OCI-M1 (cell line): Measurements from ENCODE around the gene HEXA.

Experiments
- DNase-seq: peaks from one replicate; lab custom pipeline; 2025; lab: John Stamatoyannopoulos, UW

Gene HEXA

DNA sequence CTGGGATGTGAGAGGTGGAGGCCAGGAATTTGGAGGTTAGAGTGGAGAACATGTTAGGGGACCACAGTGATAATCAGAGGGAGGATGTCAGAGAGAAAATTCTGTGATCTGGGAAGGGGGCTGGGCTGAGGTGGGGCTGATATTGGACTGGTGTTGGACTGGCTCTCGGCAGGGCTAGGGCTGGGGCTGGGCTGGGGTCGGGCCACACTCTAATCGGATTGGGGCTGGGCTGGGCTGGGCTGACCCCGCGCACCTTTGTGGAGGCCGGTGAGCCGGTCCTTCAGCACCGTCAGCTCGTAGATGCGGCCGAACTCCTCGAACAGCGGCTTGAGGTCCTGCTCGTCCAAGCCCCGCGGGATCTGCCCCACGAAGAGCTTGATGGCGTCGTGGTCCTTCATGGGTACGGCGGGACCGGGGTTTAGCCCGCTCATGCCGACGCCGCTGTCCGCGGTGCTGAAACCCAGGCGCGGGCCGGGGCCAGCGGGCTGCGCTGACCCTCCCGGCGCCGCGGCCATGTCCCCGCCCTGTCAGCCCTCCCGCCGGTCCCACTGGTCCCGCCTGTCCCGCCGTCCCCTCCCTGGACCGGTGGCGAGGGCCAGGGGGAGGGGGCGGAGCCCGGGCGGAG lies 56.3 kb downstream of the HEXA start:
- DNase-seq = peak; percentile 67

DNA sequence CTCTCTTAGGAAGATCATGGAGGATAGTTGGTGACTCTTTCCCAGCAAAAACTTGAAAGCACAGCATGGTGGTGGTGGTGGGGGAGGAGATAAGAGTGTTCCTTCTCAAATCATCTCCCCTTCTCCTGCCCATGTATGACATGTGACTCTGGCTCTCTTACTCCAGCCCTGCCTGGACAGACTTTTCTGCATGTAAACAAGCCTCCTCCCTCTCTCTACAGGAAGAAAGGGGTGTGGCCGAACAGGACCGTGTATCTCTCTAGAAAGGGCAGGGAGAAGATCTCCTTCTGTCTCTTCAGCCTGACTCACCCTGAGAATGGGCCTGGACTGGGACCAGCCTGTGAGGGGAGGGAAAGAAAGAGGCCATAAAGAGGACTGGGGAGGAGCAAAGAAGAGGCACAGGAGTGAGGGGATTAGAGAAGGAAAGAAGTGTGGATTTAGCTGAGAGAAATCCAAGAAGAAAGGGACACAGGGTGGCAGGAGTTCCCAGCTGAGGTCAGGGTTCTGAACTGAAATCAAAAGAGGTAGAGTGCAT lies 57.3 kb downstream of the HEXA start:
- DNase-seq = peak; percentile 57

DNA sequence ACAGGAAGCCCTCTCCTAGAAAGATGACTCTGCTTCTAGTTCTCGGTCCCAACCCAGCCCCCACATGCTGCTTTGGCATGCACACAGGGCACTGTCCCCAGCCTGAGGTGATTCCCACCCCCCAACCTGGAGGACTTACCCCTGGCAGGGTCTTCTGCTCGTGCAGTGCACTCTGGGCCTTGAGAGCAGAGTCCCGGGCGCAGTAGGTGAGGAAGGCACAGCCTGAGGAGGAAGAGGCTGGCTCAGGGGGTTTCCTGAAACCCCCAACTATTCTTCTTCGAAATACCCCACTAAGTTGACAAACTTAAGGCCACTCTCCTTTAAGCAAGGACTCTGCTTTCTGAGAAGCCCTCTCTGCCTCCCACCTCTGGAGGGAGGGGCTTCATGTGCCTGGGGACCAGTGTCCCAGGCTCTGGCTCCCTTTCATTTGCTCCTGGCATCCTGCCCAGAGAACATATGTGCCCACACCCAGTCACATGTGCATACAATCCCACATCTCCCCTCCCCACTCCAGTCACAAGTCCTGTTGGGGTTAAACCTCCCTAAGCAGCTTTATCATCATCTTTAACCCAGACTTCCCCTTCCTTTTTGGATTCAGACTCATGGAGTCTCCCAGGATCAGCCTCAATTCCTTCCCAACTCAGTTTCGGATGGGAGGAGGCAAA lies 60.0 kb downstream of the HEXA start:
- peak; percentile 76 for DNase-seq

DNA sequence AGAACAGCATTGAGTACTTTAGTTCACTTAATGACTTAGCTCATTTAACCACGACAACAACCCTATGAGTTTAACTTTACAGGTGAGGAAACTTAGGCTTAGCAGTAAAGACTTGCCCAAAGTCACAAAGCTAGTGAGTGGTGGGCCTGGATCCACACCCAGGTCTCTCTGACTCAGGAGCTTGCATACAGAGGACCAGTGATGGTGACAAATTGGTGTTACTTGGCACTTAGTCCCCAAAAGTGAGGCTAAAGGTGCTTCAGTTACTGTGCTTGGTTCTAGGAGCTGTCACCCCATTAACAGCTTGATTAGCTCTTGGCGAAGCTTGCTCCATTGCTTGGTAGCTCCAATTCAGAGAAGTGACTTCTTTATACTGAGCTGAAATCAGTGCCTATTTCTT lies 61.9 kb downstream of the HEXA start:
- no peak for DNase-seq

DNA sequence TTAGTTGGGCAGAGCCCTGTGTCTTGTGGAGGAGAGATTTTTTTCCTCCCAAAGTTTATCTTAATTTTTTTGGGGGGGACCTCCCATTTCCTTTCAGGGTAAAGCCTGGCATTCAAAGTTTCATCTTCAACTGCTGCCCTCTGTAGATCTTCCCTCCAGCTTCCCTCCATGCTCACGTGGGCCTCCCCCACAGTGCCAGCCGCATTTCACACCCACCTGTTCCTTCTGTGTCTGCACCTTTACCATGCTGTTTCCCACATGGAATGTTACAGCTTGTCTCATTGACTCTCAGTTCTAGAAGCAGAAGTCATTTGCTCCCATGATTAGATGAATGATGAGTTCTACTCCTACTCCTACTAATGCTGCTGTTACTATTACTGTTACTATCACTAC lies 62.4 kb downstream of the HEXA start:
- DNase-seq = no peak

DNA sequence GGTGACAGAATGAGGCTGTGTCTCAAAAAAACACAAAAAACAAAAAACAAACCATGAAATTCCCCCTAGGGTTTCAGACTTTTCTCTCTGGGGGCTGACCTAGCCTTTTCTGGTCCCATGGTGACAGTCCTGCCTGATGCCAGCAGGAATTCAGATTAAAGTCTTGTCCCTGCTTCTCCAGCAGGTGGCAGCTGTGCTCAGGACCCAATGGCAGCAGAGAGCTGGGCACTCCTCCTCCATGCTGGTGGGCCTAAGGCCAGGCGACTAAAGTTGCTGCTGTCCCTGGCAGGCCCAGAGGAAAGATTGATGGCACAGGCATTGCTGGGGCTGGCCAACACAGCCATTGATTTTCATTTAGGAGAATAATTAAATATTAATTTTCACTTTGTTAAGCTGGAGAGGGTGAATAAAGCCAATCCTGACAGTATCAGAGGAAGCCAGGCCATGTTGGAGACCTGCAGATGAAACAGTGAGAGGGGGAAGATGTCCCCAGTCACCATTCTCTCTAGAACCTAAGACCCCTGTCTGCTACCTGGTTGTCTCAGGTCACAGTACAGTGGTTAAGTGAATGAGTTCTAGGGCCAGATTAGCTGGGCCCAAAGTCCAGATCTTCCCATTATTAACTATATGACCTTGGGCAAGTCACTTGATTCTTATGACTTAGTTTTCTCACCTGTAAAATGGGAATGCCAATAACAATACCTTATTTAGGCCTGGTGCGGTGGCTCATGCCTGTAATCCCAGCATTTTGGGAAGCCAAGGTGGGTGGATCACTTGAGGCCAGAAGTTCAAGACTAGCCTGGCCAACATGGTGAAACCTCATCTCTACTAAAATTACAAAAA lies 63.0 kb downstream of the HEXA start:
- peak; percentile 74 for DNase-seq

DNA sequence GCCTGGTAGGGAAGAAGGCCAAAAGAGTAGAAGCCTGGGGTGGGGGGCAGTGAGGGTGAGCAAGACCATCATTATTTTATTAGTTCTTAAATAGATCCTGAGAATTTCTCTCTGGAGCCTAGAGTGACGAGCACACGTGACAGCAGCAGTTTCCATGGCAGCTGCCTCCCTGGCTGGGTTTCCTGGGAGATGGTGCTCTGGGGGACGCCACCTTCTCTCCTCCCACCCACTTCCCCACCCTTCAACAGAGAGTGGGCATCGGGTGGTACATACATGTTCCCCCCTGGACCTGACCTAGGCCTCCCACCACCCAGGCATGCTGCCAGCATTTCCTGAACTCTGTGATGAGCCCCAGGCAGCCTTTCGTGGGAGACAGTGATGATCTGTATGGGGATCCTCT lies 68.8 kb downstream of the HEXA start:
- DNase-seq = no peak

DNA sequence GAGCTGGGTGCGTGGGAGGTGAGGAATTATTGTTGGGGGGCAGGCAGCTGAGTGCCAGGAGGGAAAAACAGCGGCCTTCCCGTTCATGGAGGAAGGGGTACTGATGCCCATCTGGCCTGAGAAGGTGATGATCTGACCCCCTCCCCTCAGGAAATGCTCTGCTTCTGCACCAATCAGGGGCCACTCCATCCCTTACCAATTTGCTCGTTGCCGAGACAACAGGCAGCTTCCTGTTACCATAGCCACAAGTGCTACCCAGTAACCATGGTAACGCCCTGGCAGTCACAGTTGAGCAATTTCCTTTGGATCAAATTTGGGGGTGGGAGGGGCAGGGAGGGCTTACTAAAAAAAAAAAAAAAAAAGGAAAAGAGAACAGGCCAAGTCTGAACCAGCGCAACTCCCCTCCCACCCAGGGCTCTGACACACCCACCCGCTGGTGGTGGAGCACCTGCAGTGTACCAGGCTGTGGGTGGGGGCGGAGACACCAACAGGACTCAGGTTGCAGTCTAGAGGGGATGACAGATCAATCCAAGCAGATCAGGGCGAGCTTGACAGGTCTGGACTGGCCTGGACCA lies 69.5 kb downstream of the HEXA start:
- DNase-seq = peak; percentile 51

DNA sequence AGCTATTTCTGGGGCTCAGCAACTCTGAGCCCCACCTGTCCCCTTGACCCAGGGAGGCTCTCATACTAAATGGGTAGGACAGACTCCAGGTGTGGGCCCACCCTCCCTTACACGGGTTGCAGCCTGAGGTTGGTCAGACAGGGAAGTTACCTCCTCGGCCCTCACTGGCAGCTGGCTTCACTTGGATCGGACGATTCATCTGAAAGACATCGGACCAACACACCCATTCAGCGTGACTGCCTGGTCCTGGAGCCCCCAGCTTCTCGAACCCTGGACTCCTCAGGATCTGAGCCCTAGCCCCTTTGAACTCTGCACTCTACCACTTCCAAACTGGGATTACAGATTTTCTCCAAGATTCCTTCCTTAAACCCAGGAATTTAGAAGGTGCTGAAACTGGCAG lies 71.2 kb downstream of the HEXA start:
- no peak for DNase-seq

DNA sequence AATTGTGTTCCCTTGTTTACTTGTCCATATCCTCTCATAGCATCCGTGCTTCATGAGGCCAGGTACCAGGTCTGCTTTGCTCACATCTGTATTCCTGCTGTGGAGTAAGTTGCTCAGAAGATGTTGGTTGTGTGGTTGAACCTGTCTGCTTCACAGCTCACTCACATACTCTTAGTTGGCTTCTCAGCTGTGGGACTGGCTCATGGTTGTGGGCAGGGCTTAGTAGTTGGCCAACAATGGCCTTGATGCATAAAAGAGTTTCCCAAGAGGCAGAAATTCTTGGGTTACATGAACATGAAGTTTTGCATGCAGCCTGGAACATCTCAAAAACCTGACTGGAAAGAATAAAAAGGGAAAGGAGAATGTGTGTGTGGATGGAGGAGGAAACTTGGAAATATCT lies 72.9 kb downstream of the HEXA start:
- DNase-seq = no peak
